Hepatocyte (in vitro differentiated cells): Measurements from ENCODE around the gene GLRA1. TPM values are rescaled to one million over a fixed set of nuclear protein-coding genes. Genes with fewer than 3 reads are reported as not detected.

Experiments used
- DNase-seq: peaks from one replicate; pipeline ENCODE4 v3.0.0-alpha.2; 2016; ENCODE audit warnings: low spot score
- H2AFZ ChIP-seq: fragments of 200-600 bp; sonication (generic); 2 replicates; pipeline ENCODE4 v1.6.0; 2016; ENCODE audit warnings: antibody characterized with exemption, mild to moderate bottlenecking
- H3K27ac ChIP-seq: fragments of 200-600 bp; sonication (generic); 2 replicates; pipeline ENCODE4 v1.5.1; 2016; ENCODE audit warnings: mild to moderate bottlenecking
- H3K27me3 ChIP-seq: fragments of 200-600 bp; sonication (generic); 2 replicates; pipeline ENCODE4 v1.6.1; 2016
- H3K36me3 ChIP-seq: fragments of 200-600 bp; sonication (generic); replicated peaks from 2 replicates; pipeline ENCODE4 v1.5.1; 2016; ENCODE audit warnings: low read depth; ENCODE audit not compliant: insufficient read depth
- H3K4me1 ChIP-seq: fragments of 200-600 bp; sonication (generic); 2 replicates; pipeline ENCODE4 v1.5.1; 2016; ENCODE audit warnings: mild to moderate bottlenecking, moderate library complexity; ENCODE audit not compliant: insufficient read depth
- H3K4me2 ChIP-seq: fragments of 200-600 bp; sonication (generic); 2 replicates; pipeline ENCODE4 v1.6.0; 2016
- H3K4me3 ChIP-seq: fragments of 200-600 bp; sonication (generic); 2 replicates; pipeline ENCODE4 v1.5.1; 2016; ENCODE audit warnings: mild to moderate bottlenecking
- H3K79me2 ChIP-seq: fragments of 200-600 bp; sonication (generic); 2 replicates; pipeline ENCODE4 v1.6.0; 2017; ENCODE audit warnings: mild to moderate bottlenecking
- H3K9me2 ChIP-seq: fragments of 200-600 bp; sonication (generic); replicated peaks from 2 replicates; pipeline ENCODE4 v1.6.0; 2017; ENCODE audit warnings: mild to moderate bottlenecking; ENCODE audit not compliant: insufficient read depth
- H3K9me3 ChIP-seq: fragments of 200-600 bp; sonication (generic); 2 replicates; pipeline ENCODE4 v1.5.1; 2016; ENCODE audit warnings: low read depth, mild to moderate bottlenecking
- H4K20me1 ChIP-seq: fragments of 200-600 bp; sonication (generic); 2 replicates; pipeline ENCODE4 v1.6.0; 2016; ENCODE audit warnings: mild to moderate bottlenecking; ENCODE audit not compliant: insufficient read depth, poor library complexity, severe bottlenecking
- EZH2 ChIP-seq: fragments of 200-600 bp; sonication (generic); IDR thresholded peaks from 2 replicates; pipeline ENCODE4 v1.6.1; 2016; ENCODE audit warnings: antibody characterized with exemption, mild to moderate bottlenecking, borderline replicate concordance
- EZH2phosphoT487 ChIP-seq: fragments of 200-600 bp; sonication (generic); IDR thresholded peaks from one replicate; pipeline ENCODE4 v1.6.1; 2018; ENCODE audit warnings: antibody characterized with exemption, mild to moderate bottlenecking, low read depth, moderate library complexity; ENCODE audit not compliant: unreplicated experiment, severe bottlenecking
- WGBS: methylation state at CpG from one replicate; pipeline ENCODE4 v1.1.6; 2016; ENCODE audit warnings: low lambda C conversion rate; ENCODE audit errors: missing lambda C conversion rate; 5-methylcytosine and 5-hydroxymethylcytosine counted together
- polyA plus RNA-seq: library from polyadenylated mRNA; unstranded; fragments of >200 nt; fragmentation: Nextera tagmentation; extraction: Ambion mirVana; gene quantifications from 2 replicates; pipeline ENCODE4 v1.2.1, GENCODE V29; 2016
- total RNA-seq: library from RNA; depleted of rRNA; stranded (reverse); fragments of >200 nt; gene quantifications from 2 replicates; pipeline ENCODE4 v1.2.3, GENCODE V29; 2014
- TF ChIP-seq, protein P1 (sequence below): fragments of 200-600 bp; sonication (generic); IDR thresholded peaks from 2 replicates; pipeline ENCODE4 v1.5.1; 2016; ENCODE audit warnings: antibody characterized with exemption, mild to moderate bottlenecking; ENCODE audit not compliant: poor library complexity

The GLRA1 gene
- total and polyA plus RNA-seq, 2 experiments from 2014 or later = not detected

DNA sequence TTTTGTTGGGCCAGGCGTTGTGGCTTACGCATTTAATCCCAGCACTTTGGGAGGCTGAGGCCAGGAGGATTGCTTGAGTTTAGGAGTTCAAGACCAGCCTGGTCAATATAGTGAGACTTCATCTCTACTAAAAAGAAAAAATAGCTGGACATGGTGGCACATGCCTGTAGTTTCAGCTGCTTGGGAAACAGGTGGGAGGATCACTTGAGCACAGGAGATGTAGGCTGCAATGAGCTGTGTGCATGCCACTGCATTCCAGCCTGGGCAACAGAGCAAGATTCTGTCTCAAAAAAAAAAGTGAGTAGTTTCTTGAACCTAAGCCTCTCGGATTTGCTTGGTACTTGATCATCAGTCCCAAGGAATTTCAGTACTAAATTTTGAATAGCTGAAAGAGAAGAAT is 126.0 kb downstream of the GLRA1 start:
- no peak for TF ChIP-seq EZH2
- TF ChIP-seq, protein P1, sequence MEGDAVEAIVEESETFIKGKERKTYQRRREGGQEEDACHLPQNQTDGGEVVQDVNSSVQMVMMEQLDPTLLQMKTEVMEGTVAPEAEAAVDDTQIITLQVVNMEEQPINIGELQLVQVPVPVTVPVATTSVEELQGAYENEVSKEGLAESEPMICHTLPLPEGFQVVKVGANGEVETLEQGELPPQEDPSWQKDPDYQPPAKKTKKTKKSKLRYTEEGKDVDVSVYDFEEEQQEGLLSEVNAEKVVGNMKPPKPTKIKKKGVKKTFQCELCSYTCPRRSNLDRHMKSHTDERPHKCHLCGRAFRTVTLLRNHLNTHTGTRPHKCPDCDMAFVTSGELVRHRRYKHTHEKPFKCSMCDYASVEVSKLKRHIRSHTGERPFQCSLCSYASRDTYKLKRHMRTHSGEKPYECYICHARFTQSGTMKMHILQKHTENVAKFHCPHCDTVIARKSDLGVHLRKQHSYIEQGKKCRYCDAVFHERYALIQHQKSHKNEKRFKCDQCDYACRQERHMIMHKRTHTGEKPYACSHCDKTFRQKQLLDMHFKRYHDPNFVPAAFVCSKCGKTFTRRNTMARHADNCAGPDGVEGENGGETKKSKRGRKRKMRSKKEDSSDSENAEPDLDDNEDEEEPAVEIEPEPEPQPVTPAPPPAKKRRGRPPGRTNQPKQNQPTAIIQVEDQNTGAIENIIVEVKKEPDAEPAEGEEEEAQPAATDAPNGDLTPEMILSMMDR = no peak
- no peak for TF ChIP-seq EZH2phosphoT487
- H3K27me3 ChIP-seq = no peaks in the 10 kb centered on the region
- no peak for DNase-seq
- H3K4me3 ChIP-seq = no peak overlapping the region
- H3K9me2 ChIP-seq = no peaks in the 10 kb centered on the region
- H3K4me1 ChIP-seq = no peaks in the 10 kb centered on the region
- H3K79me2 ChIP-seq = peaks cover 65% of the 10 kb centered on the region
- H3K27ac ChIP-seq = no peak overlapping the region
- H3K9me3 ChIP-seq = no peaks in the 10 kb centered on the region
- 96% methylated on average over 3 of the region's 3 CpGs for WGBS
- peaks cover 12% of the 10 kb centered on the region for H3K36me3 ChIP-seq
- H4K20me1 ChIP-seq = peaks cover 28% of the 10 kb centered on the region
- no peak overlapping the region for H2AFZ ChIP-seq
- H3K4me2 ChIP-seq = no peak overlapping the region

DNA sequence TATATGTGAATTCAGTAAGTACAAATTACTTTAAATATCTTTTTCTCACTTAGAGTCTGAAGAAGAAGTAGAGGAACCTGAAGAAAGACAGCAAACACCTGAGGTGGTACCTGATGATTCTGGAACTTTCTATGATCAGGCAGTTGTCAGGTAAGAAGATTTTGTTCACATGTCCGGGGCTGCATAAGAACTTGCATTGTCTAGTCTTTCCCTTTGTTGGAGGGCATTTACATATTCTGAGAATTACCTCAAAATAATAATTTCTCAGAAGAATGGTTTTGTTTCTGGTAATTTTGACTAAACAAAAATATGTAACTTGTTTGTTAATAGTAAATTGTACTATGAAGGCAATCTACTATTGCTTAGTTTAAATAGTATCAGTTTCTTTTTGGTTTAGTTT is 129.2 kb downstream of the GLRA1 start:
- peaks cover 87% of the 10 kb centered on the region for H3K79me2 ChIP-seq
- peaks cover 34% of the 10 kb centered on the region for H4K20me1 ChIP-seq
- DNase-seq = no peak
- no peaks in the 10 kb centered on the region for H3K4me1 ChIP-seq
- TF ChIP-seq EZH2phosphoT487 (no peak), EZH2 (no peak)
- TF ChIP-seq, protein P1 = no peak
- no peak overlapping the region for H3K27ac ChIP-seq
- no peak overlapping the region for H3K4me2 ChIP-seq
- 100% methylated on average over 1 of the region's 1 CpG for WGBS
- no peak overlapping the region for H2AFZ ChIP-seq
- peaks cover 9% of the 10 kb centered on the region for H3K36me3 ChIP-seq
- H3K27me3 ChIP-seq = no peaks in the 10 kb centered on the region
- H3K9me2 ChIP-seq = no peaks in the 10 kb centered on the region
- no peak overlapping the region for H3K4me3 ChIP-seq
- H3K9me3 ChIP-seq = no peaks in the 10 kb centered on the region

DNA sequence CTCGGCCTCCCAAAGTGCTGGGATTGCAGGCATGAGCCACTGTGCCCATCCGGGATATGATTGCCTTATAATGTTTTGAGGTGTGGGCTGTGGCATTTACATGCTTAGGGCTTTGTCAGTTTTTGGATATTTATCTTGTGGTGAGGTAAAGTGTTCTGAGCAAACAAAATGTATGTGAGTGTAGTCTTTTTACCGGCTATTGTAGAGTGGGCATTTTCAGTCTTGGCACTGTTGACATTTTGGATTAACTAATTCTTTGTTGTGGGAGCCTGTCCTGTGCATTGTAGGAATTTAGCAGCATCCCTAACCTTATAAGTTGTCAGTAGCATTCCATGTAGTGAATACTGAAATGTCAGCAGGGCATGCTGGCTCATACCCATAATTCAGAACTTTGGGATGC is 131.3 kb downstream of the GLRA1 start:
- Histone ChIP-seq H3K27ac (no peak overlapping the region), H3K4me1 (no peaks in the 10 kb centered on the region), H3K27me3 (no peaks in the 10 kb centered on the region), H3K9me2 (no peaks in the 10 kb centered on the region), H3K79me2 (peaks cover 89% of the 10 kb centered on the region), H3K4me3 (no peak overlapping the region), H3K4me2 (no peak overlapping the region), H4K20me1 (peaks cover 42% of the 10 kb centered on the region), H3K9me3 (no peaks in the 10 kb centered on the region), H2AFZ (no peak overlapping the region), H3K36me3 (peaks cover 8% of the 10 kb centered on the region)
- DNase-seq = no peak
- 97% methylated on average over 3 of the region's 3 CpGs for WGBS
- TF ChIP-seq EZH2 (no peak), EZH2phosphoT487 (no peak)
- TF ChIP-seq, protein P1 = no peak

DNA sequence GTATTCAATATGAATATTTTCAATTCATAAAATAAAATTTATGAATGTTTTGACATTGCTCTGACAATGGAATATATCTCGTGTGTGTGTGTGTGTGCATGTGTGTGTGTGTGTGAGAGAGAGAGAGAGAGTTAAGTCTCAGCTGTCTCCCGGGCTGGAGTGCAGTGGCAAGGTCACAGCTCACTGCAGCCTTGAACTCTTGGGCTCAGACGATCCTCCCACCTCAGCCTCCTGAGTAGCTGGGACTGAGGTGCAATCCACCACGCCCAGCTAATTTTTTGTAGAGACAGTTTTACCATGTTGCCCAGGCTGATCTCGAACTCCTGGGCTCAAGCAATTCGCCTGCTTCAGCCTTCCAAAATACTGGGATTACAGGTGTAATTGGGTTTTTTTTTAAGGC is 136.8 kb downstream of the GLRA1 start:
- Histone ChIP-seq H3K36me3 (no peaks in the 10 kb centered on the region), H3K27ac (no peak overlapping the region), H4K20me1 (peaks cover 80% of the 10 kb centered on the region), H3K27me3 (no peaks in the 10 kb centered on the region), H3K4me3 (no peak overlapping the region), H3K4me2 (no peak overlapping the region), H2AFZ (no peak overlapping the region), H3K9me2 (no peaks in the 10 kb centered on the region), H3K9me3 (no peaks in the 10 kb centered on the region), H3K4me1 (peaks cover 15% of the 10 kb centered on the region), H3K79me2 (peaks cover 90% of the 10 kb centered on the region)
- TF ChIP-seq EZH2phosphoT487 (no peak), EZH2 (no peak)
- TF ChIP-seq, protein P1 = no peak
- no peak for DNase-seq
- 89% methylated on average over 6 of the region's 6 CpGs for WGBS
